GM11168 (cell line): ENCODE results near the gene USP22.

Experiments used
- in situ Hi-C: fragments of 300-500 bp; cut with MboI; formaldehyde crosslinking; loops from one replicate; pipeline ENCODE4 v1.12.0; 2022; ENCODE audit warnings: low sequenced_read_pairs; ENCODE audit not compliant: unreplicated experiment

USP22 gene

DNA sequence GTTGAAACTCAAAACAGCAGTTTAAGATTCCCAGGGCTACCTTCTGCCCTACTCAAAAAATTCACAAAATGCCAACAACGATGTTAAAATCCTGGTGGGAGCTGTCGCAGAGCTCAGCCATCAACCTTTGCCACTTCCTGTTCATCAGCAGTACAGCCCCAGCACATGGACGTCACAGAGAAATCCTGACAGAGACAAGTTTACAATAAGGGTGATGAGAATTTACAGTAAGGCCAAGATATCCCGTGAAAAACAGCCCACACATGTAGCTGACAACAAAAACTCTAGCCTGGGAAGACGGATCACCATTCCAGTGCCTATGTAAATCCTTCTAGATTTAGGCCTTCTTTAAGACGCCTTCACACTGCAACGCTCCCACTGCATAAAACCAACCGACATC lies 18.8 kb downstream of the USP22 start:
- in situ Hi-C loops, result no loop called here

DNA sequence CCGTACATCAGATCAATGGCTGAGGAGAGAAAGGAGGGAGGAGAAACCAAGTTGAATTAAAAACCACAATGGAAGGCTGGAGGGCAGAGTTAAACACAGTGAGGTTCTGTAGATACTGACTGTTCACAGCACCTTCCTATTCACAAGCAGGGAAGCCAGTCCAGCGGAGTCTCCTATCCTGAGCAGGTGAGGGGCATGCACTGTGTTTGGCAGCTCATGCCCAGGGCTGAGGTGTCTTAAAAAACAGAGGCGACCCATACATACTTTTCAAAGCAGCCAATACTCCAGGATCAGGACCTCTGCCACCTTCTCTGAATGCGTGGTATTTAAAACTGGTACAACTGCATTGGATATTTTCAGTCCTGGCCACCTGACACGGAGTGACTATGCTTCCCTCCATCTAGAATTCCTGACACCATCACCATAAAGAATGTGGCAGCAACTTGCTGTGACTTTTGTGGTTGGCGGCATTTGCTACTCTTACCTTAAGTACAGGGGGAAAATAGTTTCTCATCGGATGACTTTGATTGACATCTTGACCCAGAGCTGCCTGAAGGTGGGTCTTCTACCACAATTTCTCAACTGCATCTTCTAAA lies 21.5 kb downstream of the USP22 start:
- in situ Hi-C loops, result no loop called here

DNA sequence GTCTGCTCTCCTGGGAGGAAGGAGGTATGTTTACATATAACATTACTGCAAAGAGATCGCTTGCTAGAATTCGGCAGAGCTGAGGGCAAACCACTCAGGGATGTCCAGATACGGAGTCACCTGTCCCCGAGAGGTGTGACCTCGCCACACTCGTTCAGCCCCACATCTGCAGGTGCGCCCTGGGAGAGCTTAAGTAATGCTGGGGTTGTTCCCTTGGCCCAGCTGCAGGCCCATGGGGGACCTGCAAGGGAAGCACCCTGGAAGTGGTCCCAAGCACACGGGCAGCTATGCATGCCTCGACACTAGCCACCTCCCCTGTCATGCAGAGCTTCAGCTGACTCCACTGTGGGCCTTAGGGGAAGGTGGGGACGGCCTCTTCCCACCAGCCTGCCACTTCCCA lies 22.2 kb downstream of the USP22 start:
- in situ Hi-C loops, result no loop called here

DNA sequence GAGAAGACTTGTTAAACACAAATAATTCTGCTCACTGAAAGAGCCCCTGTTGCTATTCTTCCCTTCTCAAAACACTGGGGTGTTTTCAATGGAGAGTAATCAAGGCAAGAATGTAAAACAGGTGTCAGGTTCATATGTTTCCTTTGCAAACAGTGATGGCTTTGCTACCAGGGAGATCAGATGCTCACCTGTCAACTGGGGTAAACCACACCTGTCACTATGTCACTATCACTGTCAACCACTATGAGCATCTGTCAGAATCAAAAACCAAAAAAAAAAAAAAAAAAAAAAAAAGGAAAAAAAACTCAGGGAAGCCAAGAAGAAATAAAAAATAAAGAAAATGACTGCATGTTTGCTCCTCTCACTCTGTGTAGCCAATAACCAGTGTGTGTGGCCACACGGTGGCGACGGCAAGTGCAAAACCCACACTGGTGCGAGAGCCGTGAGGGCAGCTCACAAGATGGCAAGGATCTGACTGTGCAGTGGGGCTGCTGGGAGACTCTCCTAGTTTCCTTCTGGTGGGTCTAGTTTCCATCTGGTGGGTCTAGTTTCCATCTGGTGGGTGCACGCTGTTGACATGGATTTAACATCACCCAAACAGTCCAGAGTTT lies 22.7 kb downstream of the USP22 start:
- in situ Hi-C loops, result no loop called here

DNA sequence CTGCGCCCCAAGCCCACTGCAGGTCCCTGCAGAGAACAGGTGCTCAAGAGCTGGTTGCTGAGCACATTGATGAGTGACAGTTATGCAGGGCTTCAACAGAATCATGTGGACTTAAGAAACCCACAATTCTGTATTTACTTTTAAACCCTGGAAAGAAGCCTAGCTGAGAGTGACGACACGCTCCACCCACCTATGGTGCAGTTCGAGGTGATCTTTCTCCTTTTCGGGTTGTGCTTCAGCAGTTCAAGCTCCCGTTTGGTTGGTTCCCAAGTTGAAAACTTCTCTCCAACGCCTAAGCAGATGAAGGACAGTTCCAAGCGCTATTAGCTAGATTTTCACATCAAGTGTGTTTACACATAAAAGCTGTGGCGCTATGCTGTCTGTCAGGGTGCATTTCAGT lies 23.9 kb downstream of the USP22 start:
- in situ Hi-C loops, result no loop called here

DNA sequence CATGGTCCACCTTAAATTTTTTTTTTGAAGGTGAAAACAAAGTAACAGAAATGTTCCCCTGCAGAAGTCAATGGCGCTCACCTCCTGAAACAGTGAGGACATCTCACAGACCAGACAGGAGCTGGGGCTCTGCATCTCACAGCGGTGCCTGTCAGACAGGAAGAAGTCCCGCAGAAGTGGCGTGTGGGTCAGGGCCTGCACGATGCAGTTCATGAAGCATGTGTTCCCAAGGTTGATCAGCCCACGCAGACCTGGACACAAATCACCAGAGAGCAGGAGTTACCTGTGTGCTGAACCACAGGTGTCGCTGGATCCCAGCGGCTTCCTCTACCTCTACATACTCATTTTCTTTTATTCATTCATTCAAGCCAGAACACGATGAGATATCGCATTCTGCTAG lies 24.9 kb downstream of the USP22 start:
- in situ Hi-C loops, result no loop called here

DNA sequence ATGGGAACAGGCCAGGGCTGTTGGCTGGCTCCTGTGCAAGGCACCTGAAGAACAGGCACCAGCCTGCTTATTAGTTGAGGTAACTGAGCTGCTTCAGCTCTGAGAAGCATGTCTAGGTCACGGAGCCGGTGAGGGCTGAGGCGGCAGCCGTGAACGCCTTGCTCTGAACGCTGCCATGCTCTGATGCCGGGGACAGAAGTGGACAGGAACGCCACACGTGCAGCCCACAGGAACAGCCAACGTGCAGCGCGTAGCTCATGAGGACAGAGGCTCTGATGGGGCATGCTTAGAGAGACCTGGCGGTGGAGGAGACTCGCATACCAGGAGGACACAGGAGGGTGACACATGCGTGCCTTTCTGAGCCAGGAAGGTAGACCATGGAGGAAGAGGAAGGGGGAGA lies 25.6 kb downstream of the USP22 start:
- in situ Hi-C loops, result no loop called here

DNA sequence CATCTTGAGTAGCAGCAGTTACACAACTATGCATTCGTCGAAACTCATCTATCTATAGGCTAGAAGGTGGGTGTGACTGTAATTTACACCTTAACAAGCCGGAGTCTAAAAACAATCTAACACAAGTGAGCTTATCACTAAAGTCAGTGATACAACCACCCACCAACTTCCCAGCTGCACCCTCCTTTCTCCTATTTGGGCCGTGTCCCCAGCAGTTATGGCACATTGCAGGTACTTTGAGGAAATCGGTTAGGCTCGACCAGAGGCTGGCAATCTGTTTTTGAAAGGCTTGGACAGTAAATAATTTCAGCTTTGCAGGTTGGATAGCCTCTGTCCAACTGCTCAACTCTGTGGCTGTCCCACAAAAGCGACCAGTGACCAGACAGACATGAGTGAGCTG lies 26.0 kb downstream of the USP22 start:
- in situ Hi-C loops, result no loop called here

DNA sequence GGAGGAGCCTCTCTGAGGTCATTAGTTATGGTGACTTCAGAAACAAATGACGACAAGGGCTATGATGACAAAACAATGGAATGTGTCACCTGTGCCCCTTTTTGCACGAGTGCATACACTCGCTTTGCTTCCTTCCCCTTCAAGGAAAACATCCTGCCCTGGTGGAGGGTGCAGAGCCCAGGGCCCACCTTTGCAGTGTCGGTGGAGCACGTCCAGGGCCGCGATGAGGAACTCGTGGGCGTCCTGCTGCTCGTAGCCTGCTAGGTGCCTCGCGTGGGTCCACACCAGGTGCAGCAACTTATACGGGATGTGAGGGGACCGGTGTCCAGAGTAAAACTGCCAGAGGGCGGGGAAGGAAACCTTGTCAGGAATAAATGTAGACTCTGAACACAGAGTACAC lies 27.2 kb downstream of the USP22 start:
- in situ Hi-C loops, result no loop called here

DNA sequence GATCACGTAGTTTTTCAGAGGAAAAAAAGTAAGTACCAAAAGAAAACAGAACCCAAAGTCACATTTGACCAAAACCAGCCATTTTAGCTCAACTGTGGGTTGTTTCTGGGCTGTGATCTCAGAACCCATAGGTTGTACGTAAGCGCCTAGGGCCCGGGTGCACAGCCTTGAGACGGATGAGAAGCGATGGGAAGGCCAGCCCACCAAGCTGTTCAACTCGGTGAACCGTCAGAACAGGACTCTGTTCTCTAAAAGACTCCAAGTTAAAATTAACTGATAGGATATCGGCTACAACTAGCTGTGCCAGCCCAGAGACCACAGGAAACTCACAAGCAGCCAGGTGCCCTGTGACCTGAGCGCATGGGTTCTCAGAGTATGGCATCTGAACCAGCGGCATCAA lies 28.3 kb downstream of the USP22 start:
- in situ Hi-C loops, result no loop called here

DNA sequence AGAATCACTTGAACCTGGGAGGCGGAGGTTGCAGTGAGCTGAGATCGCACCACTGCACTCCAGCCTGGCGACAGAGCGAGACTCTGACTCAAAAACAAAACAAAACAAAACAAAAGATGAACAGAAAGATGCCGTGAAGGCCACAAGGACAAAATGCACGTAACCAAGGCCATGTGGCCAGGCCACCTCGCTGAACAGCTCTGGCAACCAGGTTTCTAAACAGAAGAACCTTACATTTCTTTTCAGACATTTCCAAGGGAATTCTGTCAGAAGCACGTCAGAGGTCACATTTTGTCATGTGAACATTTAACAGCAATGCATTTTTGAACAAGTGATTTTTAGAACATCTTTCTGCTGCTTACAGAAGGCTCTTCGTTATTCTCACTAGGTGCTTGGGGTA lies 28.8 kb downstream of the USP22 start:
- in situ Hi-C loops, result no loop called here

DNA sequence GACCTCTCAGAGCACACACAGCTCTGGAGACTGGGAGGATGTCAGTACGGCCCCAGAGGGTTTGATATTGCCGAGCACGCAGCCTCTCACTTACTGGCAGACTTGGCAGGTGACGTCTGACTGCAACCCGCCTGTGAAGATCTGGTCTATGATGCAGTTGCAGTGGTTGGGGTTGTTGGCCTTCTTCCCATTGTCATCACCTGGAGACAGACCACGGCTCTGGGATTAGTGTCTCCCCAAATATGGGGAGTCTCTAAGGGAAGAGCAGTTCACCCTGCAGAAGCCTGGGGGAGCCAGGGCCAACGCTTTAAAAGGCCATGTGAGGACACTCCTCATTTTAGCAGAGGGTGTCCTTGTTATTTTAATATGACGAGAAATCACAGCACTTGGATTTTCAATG lies 30.1 kb downstream of the USP22 start:
- in situ Hi-C loops, result no loop called here

DNA sequence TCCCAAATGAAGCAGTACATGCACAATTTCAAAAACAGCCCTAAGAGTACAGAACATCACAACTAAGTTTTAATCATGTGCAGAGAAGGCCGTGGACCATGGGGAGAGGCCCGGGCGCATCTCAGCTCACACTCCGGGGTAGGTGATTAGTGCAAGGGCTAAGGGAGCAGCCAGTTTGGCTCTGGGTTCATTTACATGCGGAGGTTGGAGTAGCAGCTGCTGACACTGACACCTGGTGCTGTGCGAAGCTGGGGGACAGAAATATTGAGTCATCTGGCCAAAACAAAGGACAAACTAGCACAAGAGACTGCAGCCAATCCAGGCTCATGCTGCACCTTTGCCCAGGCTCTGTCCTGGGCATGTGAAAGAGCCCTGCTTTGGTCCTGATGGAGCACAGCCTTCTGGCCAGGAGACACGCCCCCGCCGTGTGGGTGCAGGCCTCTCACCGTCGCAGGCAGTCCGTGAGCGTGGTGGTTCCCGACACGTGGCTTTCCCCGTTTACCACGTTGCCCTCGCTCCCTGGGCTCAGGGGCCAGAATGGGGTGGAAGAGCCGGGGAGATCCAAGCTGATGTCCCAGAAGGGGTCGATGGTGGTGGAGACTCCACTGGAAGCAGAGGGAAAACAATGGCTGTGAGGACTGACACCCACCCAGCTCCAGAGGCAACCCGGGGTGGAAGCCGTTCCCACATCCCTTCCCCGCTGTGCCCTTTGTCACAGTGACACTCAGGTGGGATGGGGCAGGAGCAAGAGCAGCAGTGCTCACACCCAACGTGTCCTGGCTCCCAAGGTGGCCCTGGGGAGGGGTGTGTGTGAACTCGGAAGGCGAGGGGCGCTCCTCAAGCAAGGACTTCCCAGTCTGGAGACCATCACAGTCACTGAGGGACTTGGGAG lies 31.9 kb downstream of the USP22 start:
- in situ Hi-C loops, result no loop called here

DNA sequence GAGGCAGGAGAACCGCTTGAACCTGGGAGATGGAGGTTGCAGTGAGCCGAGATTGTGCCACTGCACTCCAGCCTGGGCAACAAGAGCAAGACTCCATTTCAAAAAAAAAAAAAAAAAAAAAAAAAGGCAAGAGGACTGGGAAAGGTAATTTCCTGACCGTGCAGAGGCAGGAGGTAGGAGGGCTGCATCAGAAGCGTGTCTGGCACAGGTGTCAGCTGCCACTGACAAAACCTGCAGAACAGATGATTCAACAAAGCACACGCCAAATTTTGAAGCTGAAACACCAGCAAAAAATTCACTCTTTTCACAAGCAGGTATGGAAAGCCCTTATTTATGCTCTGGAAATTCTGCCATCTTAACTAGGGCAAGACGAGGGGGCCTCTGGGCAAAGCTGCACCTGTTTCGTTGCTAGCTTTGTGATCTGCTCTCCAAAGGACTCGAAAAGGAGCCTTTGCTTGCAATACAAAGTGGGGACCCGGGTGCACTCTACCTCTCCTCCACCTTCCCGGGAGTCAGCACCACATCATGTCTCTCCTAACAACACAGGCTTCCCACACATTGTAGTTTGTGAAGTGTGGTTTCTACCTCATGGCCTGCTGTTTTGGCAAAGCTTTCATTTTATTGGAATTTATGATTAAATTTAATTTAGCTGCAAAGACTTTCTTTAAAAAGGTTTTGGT lies 33.7 kb downstream of the USP22 start:
- in situ Hi-C loops, result no loop called here

DNA sequence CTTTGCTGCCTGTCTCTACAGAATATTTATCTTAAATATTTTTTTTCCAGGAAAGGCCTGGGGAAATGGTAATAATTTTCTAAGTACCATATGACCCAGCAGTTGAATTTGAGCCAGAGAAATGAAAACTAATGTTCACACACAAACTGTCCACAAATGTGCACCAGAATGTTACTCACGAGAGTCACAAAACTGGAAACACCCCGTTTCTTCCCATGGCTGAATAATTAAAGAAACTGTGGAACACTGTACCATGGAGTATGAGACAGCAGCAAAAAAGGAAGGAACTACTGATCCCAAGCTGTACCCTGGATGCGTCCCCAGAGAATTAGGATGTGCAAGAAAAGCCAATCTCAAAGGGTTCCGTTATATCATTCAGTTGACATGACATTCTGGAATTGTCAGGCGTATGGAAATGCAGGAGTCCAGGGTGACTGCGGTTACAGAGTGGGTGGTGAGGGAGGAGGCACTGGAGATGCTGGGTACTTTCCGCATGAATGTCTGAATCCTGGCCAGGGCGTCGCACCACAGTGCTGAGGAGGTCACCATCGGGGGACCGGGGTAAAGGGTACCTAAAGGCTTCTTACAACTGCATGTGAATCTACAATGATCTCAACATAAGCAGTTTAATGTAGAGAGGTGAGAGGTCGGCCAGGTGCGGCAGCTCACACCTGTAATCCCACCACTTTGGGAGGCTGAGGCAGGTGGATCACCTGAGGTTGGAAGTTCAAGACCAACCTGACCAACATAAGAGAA lies 34.5 kb downstream of the USP22 start:
- in situ Hi-C loops, result no loop called here

DNA sequence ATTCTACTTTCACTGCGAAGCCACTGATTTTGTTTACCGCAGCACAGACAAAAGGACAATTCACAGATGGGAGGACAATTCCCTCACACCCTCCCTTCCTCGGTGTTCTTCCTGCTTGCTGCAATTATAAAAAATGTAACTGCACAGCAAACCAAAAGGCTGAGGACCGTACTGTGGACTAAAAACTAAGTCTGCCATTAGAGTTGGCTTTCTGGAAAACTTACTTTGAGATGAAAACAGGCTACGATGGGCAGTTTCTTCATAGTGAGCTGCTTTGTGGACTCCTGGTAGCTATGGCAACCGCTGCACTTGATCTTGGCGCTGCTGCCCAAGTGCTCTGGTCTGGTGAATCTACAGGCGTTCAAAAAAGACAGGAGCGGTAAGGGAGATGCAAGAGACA lies 35.2 kb downstream of the USP22 start:
- in situ Hi-C loops, result no loop called here

DNA sequence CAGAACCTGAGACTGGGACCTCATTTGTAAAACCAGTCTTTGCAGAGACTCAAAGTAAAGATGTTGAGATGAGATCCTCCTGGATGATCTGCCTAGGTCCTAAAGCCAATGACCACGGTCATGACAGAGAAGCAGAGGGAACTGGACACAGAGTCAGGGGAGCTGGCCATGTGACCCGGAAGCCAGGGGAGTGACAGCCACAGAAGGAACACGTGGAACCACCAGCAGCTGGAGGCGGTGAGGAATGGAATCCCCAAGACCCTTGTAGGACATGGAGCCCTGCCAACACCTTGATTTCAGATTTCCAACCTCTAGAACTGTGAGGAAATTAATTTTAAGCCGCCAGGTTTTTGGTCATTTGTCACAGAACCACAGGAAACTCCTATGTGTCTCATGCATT lies 37.0 kb downstream of the USP22 start:
- in situ Hi-C loops, result no loop called here

DNA sequence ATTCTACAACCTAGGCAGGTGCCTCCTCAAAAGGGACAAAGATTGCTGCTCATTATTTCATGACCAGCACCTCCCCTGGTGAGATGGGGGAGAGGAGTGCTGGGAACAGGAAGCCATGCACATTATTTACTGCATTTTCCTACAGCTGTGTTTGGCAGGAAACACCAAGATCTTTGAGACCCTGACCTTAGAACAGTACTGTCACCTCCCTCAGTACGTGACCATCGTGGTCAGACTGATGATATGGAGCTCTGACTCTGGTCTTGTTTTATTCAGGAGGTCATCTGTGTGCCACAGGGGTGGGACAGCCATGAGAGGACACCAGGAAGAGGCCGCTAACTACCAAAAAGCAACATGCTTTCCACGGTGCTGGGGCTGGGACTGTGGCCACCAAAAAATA lies 37.4 kb downstream of the USP22 start:
- in situ Hi-C loops, result no loop called here

DNA sequence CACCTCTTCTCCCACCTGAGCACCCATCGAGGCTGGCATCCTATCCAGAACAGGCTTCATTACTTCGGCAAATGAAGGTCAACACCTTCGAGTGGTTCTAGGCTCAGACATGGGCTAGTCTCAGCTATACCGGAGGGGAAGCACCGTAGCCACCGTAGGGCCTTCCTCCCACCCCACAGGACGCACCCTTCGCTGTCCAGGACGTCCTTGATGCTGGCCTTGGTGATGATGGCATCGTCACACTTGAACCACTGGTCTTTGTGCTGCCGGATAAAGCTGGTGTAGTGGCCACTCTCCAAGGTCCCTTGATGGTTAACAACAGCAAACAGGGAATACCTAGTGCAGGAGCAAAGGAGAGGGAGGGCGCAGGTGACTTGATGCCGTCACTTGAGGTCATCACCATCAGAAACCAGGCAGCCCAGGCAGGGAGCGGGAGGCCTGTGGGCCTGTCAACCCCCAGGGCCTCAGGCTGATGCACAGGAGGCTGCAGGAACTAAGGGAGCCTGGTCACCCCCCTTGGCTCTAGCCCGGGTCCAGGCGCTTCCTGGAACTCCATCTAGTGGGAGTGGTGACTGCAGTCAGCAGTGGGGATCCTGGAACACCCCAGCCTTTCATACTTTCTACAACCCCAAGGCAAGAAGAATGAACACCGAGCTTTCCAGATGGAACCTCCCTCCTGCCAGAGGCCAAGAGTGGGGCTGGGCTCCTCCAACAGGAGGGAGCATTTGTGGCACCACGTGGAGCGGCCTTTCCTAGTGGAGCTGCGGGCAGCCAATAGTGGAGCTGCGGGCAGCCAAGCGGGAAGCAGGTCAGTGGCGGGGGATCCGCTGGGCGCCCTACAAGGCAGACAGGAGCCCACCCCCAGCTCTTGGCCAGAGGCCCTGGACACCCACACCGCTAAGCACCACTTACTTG lies 38.5 kb downstream of the USP22 start:
- in situ Hi-C loops, result no loop called here
